ENCODE results near the gene PITX3.

GRCh38 chr10:102245082-102245931 lies 4.0 kb upstream of the PITX3 start, which contains the start of gene GBF1:
- TF ChIP-seq POLR2AphosphoS5 (IDR thresholded peaks at IDR 0.05; ENCODE audit: low read depth, low read length) (peak; percentile 95), POLR2A (IDR thresholded peaks at IDR 0.05; ENCODE audit: low read depth, low read length) (peak; percentile 95)
